ENCODE measurements around the gene FGFR3. TPM values are rescaled to one million over a fixed set of nuclear protein-coding genes. Genes with fewer than 3 reads are reported as not detected.

Gene FGFR3
- polyA plus RNA-seq, 1 of the 3 experiments (the other 2 are of a cell fraction), result 1.1 TPM

- DNase-seq, result peak; percentile 39
- TF ChIP-seq REST (IDR thresholded peaks at IDR 0.05; ENCODE audit: low read depth, low read length), result no peak
- no peak for TF ChIP-seq IRF3 (IDR thresholded peaks at IDR 0.05; ENCODE audit: low read depth, low read length)
- no peak for TF ChIP-seq POLR2AphosphoS5 (IDR thresholded peaks at IDR 0.05; ENCODE audit: low read depth, low read length)
- no peak for TF ChIP-seq CTCF (IDR thresholded peaks at IDR 0.05)
- TF ChIP-seq GABPA (IDR thresholded peaks at IDR 0.05; ENCODE audit: low read depth), result no peak
- TF ChIP-seq RFX5 (IDR thresholded peaks at IDR 0.05; ENCODE audit: low read length), result no peak
- no peaks in the 10 kb centered on the region for H3F3A ChIP-seq (replicated peaks; ENCODE audit: insufficient read depth)
- no peak overlapping the region for H3K4me2 ChIP-seq
- POLR2A ChIA-PET, result no interaction called here
- no peaks in the 10 kb centered on the region for H3K9me3 ChIP-seq
- H3K9me2 ChIP-seq, result no peaks in the 10 kb centered on the region
- H3K27me3 ChIP-seq (ENCODE audit: insufficient read depth), result no peaks in the 10 kb centered on the region
- no CpG with 5 or more reads among the region's 36 CpGs for WGBS (ENCODE audit: low lambda C conversion rate)
- H4K20me1 ChIP-seq (ENCODE audit: insufficient read depth), result no peaks in the 10 kb centered on the region
- no peak overlapping the region for H3K4me3 ChIP-seq (ENCODE audit: low read depth in 2 of 2, low read length in 1 of 2)
- no peak overlapping the region for H3K9ac ChIP-seq
- no peaks in the 10 kb centered on the region for H3K79me2 ChIP-seq (ENCODE audit: insufficient read depth)
- no peak overlapping the region for H2AFZ ChIP-seq (ENCODE audit: low read depth)
- H3K4me1 ChIP-seq (ENCODE audit: control insufficient read depth in 1 of 2, insufficient read depth in 2 of 2, low read depth in 1 of 2, low read length in 1 of 2), result peaks cover 0 to 12% of the 10 kb centered on the region in 2 experiments; a peak in 1 of 4 replicates
- CTCF ChIA-PET, result interaction anchor here (0.8 to 4.1 kb wide), 4 partner anchors 8 to 136 kb away, joined by 3 to 19 read pairs (median 5); no protein-coding TSS in a partner anchor
- no peak overlapping the region for H3K27ac ChIP-seq (ENCODE audit: low read depth in 2 of 2, low read length in 1 of 2)
- no peaks in the 10 kb centered on the region for H3K36me3 ChIP-seq (replicated peaks in 1 of 2; ENCODE audit: control insufficient read depth in 1 of 2, insufficient read depth in 2 of 2, low read length in 1 of 2)
Measured at GRCh38 chr4:1763550-1764080, 29.5 kb upstream of the FGFR3 start.

GRCh38 chr4:1764670-1765069 is 28.4 kb upstream of the FGFR3 start:
- Histone ChIP-seq H4K20me1 (ENCODE audit: insufficient read depth) (no peaks in the 10 kb centered on the region), H2AFZ (ENCODE audit: low read depth) (no peak overlapping the region), H3K4me3 (ENCODE audit: low read depth in 2 of 2, low read length in 1 of 2) (no peak overlapping the region), H3F3A (replicated peaks; ENCODE audit: insufficient read depth) (no peaks in the 10 kb centered on the region), H3K9me3 (no peaks in the 10 kb centered on the region), H3K79me2 (ENCODE audit: insufficient read depth) (no peaks in the 10 kb centered on the region), H3K9ac (no peak overlapping the region), H3K9me2 (no peaks in the 10 kb centered on the region), H3K4me2 (no peak overlapping the region), H3K27ac (ENCODE audit: low read depth in 2 of 2, low read length in 1 of 2) (no peak overlapping the region), H3K27me3 (ENCODE audit: insufficient read depth) (no peaks in the 10 kb centered on the region), H3K4me1 (ENCODE audit: control insufficient read depth in 1 of 2, insufficient read depth in 2 of 2, low read depth in 1 of 2, low read length in 1 of 2) (peaks cover 0 to 12% of the 10 kb centered on the region in 2 experiments; a peak in 1 of 4 replicates), H3K36me3 (replicated peaks in 1 of 2; ENCODE audit: control insufficient read depth in 1 of 2, insufficient read depth in 2 of 2, low read length in 1 of 2) (no peaks in the 10 kb centered on the region)
- 84% methylated on average over 5 of the region's 9 CpGs for WGBS (ENCODE audit: low lambda C conversion rate)
- ChIA-PET POLR2A (no interaction called here), CTCF (interaction anchor here (0.7 to 4.1 kb wide), 5 partner anchors 9 to 20 kb away, joined by 3 to 19 read pairs (median 5); no protein-coding TSS in a partner anchor)
- TF ChIP-seq SIN3A (IDR thresholded peaks at IDR 0.05; ENCODE audit: borderline replicate concordance, low read depth, low read length) (no peak), FOXM1 (IDR thresholded peaks at IDR 0.05; ENCODE audit: low read depth) (no peak), JUND (IDR thresholded peaks at IDR 0.05) (no peak), TAF1 (IDR thresholded peaks at IDR 0.05; ENCODE audit: borderline replicate concordance, low read depth, low read length) (no peak), POLR2AphosphoS5 (IDR thresholded peaks at IDR 0.05; ENCODE audit: low read depth, low read length) (no peak), MEF2A (IDR thresholded peaks at IDR 0.05; ENCODE audit: borderline replicate concordance, low read depth) (no peak), USF2 (IDR thresholded peaks at IDR 0.05; ENCODE audit: borderline replicate concordance, low read depth, low read length) (no peak), TCF12 (IDR thresholded peaks at IDR 0.05) (no peak), RFX5 (IDR thresholded peaks at IDR 0.05; ENCODE audit: low read length) (no peak)
- DNase-seq, result peak; percentile 39

Data from SK-N-SH (cell line).